NCI-H82 (cell line): ENCODE data around the gene PRKCA.
"Not testable (repeated sequence)": the region's sequence is repeated elsewhere in the genome, so short reads cannot be mapped to it uniquely, and the experiment has no call there.

Experiments
- DNase-seq: peaks from one replicate; lab custom pipeline; 2025; lab: John Stamatoyannopoulos, UW

Gene PRKCA

DNA sequence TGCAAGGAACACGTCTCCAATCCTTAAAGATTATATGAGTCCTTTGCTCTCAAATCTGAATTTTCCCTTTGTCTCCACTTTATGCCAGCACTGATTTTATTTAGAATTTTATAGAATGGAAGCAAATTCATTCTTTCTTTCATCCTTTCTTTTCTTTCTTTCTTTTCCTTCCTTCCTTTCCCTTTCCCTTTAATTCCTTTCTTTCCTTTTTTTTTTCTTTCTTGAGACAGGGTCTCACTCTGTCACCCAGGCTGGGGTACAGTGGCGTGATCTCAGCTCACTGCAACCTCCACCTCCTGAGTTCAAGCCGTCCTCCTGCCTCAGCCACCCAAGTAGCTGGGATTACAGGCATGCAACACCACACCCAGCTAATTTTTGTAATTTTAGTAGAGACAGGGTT lies 187.2 kb downstream of the PRKCA start:
- not testable (repeated sequence) for DNase-seq

DNA sequence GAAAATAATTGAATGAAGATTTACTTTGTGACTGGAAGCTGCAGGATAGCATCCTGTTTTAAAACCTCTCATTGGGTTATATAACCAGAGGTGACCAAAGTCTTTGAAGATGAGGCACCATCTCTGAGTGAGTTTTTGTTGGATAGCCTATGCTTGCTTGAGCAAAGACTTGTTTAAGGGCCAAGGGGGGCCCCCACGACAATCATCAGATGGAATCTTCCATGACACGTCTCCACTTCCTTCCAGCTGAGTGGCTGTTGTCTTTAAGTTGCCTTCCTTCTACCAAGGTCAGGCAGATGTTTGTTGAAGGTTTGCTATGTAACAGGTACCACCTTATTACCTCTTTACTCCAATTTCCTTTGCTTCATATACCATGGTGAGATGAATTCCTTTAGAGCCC lies 188.8 kb downstream of the PRKCA start:
- no peak for DNase-seq

DNA sequence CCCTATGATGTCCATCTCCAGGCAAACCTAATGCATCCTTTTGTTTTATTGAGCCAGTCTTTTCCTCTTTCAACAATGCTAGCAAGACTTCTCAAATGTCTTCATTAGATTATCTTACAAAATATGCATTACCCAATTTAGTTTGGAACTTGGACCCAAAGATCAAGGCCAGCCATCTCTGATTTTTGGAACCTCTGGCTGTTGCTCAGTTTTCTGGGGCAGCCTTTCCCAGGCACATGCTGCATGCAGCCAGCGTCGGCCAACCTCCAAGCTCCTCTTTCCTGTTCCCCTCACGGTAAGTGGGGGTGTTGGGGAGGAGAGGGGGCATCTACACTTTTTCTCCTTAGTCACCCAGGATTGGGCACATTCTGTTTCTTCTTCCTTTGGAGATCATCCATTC lies 189.3 kb downstream of the PRKCA start:
- DNase-seq = no peak

DNA sequence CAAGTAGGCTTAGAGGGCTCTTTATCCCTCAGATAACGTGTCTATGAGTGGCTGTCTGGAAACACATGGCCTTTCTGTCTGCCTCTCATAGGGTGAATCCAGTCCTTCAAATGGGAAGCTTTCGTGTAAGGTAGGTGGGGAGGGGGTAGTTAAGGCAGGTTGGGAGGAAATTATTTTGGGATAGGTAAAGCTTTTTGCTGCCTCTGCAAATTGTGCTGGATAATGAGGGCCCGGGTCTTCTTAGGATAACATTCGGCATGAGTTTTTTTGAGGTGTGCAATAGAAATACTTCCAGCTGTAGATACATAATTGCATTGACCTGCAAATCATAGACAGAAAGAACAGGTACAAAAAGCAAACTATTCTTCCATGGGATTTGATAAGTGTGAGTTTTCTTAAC lies 189.7 kb downstream of the PRKCA start:
- no peak for DNase-seq

DNA sequence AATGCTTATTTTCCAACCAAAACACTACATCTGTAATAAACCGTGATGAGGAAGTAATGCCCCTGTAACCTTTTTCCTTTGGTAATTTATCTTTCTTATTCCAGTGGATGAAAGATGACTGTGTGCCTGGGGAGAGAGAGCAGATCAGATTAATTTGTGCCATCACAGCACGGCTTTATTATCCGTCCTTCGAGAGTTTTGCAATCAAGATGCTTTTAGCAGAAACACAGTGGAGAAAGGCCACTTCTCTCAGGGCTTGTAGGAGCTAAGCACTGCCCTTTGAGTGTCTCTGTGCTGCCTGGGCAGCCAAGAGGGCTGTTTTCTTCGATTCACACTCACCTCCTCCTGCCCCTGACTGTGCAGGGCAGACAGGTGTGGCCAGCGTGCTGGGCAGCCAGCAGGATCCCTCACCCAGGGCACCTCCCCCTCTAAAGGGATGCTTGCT lies 190.2 kb downstream of the PRKCA start:
- no peak for DNase-seq

DNA sequence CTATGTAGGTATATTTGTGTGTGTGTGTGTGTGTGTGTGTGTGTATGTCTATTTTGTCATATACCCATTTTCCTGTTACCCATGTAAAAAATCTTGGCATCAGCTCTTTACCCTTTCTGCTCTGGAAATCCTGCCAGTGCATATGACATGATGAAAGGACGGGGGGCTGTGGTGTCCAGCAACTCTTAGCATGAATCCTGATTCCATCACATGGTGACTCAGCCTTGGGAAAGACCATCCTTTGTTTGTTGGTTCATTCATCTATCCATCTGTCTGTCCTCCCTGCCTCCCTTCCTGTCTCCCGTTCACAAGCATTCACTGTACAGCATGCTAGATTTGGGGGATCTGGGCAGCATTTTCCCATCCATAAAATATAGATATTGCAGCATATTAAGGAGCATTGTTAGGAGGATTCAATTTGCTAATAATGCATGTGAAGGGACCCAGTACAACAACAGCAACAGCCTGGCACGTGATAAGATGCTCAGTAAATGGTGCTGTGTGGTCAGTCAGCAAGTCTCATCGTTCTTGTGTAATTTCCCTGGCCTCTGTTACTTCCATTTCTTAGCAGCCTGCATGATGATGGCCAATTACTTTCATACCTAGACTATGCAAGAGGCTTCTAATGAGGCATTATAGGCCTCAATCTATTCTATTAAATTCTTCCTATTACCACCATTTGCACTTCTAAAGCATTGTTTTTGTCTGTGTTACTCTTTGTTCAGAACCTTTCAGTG lies 191.0 kb downstream of the PRKCA start:
- DNase-seq = no peak

DNA sequence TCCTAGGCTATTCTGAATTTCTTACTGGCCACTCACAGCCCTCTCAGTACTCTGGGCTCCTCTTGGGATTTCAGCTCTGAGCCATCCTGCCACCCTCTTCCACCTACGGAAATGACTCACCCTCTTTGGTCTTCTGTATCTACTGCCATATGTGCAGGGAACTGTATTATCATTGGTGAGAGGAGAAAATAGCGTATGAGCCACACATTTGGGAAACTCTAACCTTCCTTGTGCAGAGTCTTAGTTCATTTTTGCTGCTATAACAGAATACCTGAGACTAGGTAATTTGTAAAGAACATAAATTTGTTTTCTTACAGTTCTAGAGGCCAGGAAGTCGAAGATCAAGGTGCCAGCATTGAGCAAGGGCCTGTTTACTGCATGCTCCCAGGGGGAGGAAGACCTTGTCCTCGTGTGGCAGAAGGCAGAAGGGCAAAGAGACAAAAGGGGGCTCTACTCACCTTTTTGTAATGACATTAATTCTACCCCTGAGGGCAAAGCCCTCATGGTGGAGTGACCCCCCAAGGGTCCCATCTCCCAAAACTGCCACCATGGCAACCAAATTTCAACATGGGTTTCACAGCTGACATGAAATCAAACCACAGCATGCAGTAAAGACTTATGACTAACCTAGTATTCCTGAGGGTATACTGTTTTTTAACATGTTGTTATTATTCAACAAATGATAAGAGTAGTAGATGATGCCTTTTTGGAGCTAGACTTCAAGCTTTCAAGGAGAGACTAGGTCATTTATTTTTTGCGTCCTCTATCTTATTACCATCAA lies 191.8 kb downstream of the PRKCA start:
- no peak for DNase-seq

DNA sequence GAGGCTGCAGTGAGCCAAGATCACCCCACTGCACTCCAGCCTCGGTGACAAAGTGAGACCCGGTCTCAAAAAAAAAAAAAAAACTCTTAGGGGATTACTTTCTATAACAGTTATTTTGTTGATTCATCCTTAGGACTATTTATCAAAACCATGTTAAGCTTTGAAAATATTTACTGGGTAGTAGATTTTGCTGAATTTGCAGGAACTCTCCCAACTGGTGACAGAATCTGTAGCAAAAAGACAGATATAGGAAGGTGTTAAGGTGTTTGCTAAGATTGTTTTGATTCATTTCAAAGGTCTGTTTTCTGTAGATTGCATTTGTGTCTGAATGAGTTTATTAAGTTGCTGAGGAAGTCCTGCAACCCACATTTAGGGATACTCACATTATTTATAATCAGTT lies 192.6 kb downstream of the PRKCA start:
- no peak for DNase-seq

DNA sequence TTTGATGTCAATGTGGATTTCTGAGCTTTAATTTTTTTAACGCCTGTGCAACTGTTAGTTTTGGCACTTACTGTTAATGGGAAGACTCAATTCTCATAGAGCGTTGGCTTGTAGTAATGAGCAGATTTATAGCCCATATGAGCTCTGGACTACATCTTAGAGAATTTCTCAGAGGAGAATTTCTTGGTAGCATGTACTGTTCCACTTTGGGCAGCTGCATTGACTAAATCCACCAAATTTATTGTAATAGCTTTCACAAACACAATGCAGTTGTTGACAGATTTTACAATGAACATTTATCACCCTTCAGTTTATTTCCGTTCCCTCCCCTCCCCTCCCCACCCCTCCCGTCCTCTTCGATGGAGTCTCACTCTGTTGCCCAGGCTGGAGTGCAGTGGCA lies 193.9 kb downstream of the PRKCA start:
- no peak for DNase-seq

DNA sequence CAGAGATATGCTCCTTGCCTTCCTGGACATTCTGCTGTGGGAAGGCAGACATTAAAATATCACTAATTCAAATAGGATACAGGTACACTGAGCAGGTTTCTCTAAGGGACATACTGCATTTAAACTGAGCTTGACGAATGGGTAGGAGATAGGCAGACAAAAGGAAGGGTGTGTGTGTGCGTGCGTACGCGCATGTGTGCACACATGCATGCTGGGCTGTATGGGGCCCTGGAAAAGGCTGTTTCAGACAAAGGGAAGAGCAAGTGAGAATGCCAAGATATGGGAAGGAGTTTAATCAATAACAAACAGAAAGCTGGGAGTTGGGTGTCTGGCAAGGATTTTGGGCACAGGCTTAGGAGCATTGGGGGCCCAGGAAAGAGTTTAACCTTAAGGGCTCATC lies 196.2 kb downstream of the PRKCA start:
- no peak for DNase-seq

DNA sequence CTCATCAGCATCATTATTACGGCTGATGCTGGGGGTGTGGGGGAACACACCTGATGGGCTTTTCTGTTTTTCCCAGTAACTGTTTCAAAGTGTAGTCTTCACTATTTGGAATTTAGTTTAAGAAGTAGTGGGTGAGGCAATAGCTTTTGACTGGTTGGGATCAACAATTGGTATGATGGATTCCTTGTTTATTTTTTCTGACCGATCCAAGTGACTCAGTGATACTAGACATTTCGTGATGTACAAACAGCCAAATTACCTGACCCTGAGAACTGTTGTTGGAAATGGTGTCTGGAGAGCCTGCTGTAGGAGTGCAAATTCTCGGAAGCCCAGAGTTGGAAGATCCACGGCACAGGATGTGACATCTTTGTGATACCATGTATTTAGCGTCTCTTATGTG lies 204.2 kb downstream of the PRKCA start:
- no peak for DNase-seq

DNA sequence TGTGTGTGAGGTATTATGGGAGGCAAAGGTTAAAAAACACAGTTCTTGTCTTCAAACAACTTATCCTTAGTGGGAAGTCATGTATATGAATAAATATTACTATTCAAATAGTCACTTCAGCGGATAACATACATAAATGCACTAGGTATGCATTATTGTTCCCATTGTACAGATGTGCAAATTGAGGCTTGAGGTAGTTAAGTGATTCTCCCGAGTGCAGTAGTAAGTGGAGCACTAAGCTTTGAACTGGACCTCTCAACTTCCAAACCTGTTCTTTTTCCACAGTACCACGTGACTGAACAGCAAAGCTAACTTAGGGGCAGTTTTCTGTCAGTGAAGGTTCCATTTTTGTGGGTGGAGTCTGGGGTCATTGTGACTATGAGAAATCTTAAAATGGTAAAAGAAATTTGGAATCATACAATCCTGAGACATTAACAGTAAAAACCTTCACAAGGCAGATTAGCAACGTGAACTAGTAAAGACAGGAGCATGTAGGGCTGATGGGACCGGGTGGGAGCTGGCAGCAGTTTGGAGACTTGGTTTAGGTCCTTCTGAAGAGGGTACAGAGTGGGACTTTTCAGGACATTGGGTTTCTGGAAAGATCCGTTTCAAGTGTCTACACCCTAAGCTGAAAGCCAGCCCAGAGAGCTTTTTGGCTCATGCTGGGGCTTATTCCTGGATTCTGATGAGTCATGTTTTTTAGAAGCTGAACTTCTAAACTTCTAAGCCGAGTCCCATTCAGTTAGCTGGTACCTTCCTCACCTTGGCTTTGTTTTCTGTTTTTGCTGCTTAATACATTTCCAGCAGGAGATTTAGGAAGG lies 204.9 kb downstream of the PRKCA start:
- DNase-seq = no peak

DNA sequence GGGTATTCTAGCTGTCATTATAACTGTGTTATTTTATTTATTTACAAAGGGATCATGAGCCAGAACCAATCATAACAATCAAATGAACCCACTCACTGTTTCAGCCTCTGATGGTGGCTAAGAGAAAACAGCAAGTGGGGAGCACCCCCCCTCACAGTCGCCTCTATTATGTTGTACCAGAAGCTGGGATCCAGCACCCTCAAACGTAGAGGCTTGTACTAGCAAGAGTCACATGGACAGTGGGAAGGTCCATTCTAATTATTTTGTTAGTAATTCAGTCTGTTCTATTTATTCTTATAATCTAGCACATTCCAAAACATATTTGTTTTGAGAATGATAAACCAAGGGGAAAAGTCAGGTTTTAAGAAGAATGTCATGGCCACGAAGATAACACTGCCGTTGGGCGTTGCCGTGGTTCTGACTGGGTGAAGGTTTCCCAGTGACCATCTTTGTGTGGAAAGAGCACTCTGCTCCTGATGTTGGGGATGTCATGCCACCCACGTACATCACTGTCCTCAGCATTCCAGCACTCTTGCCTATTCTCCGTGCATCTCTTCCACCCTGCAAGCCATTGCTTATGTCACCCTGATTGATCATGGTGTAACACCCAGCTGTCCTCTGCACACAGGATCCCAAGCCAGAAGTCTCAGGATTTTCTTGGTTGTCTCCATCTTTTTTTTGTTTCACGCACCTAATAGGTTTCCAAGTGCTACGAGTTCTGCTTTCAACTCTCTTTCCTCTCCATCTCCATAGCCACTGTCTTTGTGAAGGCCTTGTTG lies 205.8 kb downstream of the PRKCA start:
- no peak for DNase-seq

DNA sequence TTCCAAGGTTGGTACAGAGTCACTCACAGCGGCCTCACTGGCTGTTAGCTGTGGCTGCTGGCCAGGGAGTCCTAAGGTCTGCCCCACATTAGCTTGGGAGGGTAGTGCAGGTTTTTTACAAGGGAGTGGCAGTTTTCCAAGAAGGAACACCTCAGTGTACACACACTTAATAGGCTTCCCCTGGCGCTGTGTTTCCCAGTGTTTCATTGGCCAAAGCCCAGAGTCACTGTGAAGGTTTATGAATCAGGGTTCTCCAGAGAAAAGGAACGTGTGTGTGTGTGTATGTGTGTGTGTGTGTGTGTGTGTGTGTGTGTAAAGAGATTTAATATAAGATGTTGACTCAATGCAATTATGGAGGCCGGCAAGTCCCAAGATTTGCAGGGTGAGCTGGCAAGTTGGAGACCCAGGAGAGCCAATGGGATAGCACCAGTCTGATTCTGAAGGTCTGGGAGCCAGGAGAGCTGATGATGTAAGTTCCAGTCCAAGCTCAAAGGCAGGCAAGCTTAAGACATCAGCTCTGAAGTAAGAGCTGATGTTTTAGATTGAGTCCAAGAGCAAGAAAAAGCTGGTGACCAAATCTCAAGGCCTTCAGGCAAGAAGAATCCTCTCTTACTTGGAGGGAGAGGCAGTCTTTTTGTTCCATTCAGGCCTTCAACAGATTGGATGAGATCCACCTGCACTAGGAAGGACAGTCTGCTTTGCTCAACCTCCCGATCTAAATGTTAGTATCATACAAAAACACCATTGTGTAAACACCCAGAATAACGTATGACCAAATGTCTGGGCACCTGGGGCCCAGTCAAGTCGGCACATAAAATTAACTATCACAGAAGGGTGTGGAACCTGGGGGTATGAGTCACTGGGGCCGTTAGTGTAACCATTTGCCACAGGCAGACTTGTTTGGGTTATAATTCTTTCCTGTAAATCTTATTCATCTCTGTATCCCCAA lies 206.8 kb downstream of the PRKCA start:
- DNase-seq = no peak

DNA sequence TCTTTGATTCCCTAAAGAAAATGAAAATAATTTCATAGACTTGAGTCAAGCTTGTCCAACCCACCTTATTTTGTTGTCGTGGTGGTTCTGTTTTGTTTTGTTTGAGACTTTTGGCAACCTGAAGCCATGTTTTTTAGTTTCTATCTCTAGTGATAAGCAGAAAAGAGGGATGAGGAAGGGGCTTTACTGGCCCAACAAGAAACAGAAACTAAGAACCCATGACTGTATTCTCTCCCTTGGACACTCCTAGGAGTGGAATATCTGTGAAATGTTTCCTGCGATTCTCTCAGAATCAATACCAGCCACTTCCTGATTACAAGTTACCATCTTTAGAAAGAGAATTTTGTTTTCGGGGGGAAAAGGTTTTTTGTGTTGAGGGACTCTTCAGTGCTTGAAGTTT lies 207.5 kb downstream of the PRKCA start:
- no peak for DNase-seq

DNA sequence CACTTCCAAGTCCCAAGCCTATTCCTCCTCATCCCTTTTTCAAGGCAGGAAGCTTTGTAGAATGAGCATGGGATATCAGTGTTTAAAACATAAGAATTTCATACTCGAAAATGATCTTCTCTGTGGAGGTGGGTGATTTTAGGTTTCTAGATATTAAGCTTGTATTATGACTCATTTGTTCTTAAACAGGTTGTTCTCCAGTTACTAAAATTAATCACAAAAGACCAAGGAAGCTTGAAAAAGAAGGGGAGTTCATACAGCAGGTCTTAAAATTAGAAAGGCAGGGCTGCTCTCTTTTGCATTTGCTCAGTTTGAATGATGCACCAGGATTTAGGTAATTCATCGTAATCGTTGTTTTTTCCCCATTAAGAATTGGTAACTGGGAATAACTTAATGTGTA lies 208.7 kb downstream of the PRKCA start:
- DNase-seq = no peak

DNA sequence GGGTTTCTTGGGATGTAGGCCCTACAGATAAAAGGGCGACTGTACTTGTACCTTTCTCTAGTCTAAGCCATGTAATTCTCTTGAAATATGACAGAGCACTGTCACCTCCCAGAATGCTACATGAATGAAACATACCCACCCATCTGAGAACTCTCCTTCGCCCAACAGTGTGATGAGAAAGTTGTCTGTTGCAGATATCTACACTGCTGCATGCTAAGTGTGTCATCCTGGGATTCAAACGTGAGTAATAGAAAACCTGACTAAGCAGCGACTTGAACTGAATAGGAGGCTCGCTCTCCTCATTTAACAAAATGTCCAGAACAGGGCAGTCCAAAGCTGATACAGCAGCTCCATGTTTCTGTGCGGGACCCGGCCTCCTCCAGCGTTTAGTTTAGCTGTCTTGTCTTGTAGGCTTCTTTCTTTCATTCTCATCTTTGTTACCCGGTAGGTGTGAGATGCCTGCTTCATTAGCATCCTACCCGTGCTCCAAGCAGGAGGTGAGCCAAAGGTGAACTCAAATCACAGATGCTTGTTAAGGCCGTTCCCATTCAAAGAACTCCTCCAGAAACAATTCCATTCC lies 211.9 kb downstream of the PRKCA start:
- no peak for DNase-seq

DNA sequence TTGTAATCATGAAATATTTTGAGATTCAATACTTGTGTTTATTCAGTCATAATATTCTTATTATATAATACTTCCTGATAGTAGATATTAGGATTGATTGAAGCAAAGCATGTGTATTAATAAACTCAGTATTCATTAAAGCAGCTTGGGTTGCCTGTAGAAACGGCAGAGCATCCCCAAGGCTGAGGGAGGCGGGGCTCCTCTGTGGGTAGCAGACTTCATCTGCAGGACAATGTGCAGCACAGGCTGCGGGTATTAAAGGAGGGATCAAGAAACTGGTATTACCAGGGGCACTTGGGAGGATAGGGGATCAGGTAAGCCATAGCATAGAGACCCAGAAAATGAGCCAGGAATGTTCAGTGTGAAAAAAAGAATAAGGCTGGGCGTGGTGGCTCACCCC lies 213.6 kb downstream of the PRKCA start:
- no peak for DNase-seq

DNA sequence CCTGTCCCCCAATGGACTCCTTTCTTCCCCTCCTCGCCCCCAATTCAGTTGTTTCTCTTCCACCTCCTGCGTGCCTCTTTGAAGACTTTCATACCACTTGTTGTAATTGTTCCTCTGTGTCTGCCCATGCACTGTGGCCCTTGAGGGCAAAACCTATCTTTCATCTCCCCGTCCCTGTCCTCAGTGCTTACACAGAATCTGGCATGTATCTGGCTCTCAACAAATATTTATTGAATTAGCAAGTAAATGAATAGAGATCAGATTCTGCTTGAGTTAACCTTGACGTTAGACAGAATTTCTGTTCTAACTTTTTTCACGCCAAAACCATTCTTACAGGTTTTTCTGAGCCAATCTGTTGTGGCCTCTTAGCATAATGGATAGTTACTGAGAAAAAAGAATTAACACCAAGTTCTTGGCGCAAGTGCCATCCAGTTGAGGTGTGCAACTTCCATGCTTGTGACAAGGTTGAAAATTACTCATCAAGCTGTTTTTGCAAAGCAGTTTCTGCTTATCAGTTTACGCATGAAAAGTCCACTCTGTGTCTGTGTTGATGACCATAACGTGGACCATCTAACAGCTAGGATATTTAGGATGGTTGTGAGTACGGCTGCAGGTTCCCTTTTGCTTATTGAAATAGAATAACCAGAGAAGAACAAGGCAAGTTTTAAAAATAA lies 215.1 kb downstream of the PRKCA start:
- no peak for DNase-seq

DNA sequence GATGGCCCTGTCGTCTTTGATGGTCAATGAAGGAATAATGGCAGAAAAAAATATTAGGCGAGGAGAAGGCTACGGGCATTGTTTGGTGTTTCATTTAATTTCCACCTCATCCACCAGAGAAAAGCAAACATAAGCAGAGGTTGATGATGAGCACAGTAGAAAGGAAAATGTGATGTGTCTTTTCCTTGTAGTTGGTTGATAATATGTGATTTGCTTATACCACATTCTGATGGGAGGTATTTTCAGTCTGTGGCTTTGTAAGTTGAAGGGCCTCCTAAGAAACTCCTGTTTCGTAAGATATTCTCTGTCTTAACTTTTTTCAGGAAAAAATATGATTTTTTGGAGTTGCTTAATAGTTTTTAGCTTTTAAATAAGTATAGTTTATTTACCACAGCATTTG lies 215.7 kb downstream of the PRKCA start:
- no peak for DNase-seq
